RWPE2 (cell line): ENCODE results near the gene ZNF740.

Experiments
- ATAC-seq: fragments of 200-7000 bp; cut with Tn5 transposase; 3 replicates; pipeline ENCODE4 v1.9.1; 2021; ENCODE audit warnings: low read depth
- DNase-seq: peaks from one replicate; pipeline ENCODE4 v3.0.0-alpha.2; 2020; ENCODE audit warnings: low spot score
- H3K27ac ChIP-seq: fragments of 450-650 bp; 2 replicates; pipeline ENCODE4 v1.5.1; 2017; ENCODE audit warnings: mild to moderate bottlenecking; ENCODE audit not compliant: poor library complexity, severe bottlenecking
- H3K27me3 ChIP-seq: fragments of 250-450 bp; sonication (Bioruptor Pico); 2 replicates; pipeline ENCODE4 v1.5.1; 2021; ENCODE audit warnings: mild to moderate bottlenecking, moderate library complexity; ENCODE audit not compliant: insufficient read depth, poor library complexity, severe bottlenecking
- H3K36me3 ChIP-seq: fragments of 250-450 bp; sonication (Bioruptor Pico); 2 replicates; pipeline ENCODE4 v1.5.1; 2020; ENCODE audit warnings: low read depth, mild to moderate bottlenecking, moderate library complexity
- H3K4me1 ChIP-seq: fragments of 250-450 bp; sonication (Bioruptor Pico); 2 replicates; pipeline ENCODE4 v1.5.1; 2021; ENCODE audit warnings: mild to moderate bottlenecking, moderate library complexity; ENCODE audit not compliant: insufficient read depth, poor library complexity, severe bottlenecking
- H3K4me3 ChIP-seq: fragments of 250-450 bp; sonication (Bioruptor Pico); 2 replicates; pipeline ENCODE4 v1.5.1; 2021; ENCODE audit warnings: mild to moderate bottlenecking, moderate library complexity; ENCODE audit not compliant: severe bottlenecking
- H3K9me3 ChIP-seq: fragments of 250-450 bp; sonication (Bioruptor Pico); 2 replicates; pipeline ENCODE4 v1.5.1; 2021; ENCODE audit warnings: mild to moderate bottlenecking, moderate library complexity; ENCODE audit not compliant: severe bottlenecking
- TF ChIP-seq, protein P1 (sequence below): fragments of 450-650 bp; IDR thresholded peaks from one replicate; pipeline ENCODE4 v1.5.1; 2017; ENCODE audit warnings: mild to moderate bottlenecking, moderate library complexity; ENCODE audit not compliant: poor library complexity, severe bottlenecking

The ZNF740 gene, protein sequence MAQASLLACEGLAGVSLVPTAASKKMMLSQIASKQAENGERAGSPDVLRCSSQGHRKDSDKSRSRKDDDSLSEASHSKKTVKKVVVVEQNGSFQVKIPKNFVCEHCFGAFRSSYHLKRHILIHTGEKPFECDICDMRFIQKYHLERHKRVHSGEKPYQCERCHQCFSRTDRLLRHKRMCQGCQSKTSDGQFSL

GRCh38 chr12:53180220-53180930 is at the start of gene ZNF740, which contains the start of gene CSAD:
Gene ZNF740 (plus strand): TSS chr12:53180722. CDS start chr12:53181984, 1,262 bp downstream.
Gene CSAD (minus strand): TSS chr12:53180925. CDS start chr12:53173470, 7,455 bp downstream.
- peak within 1 kb of the TSS; percentile 78 for H3K27ac ChIP-seq
- H3K27me3 ChIP-seq, result no peaks in the 10 kb centered on the region
- peak; percentile 99 for DNase-seq
- peaks cover 40% of the 10 kb centered on the region for H3K36me3 ChIP-seq
- TF ChIP-seq, protein P1, sequence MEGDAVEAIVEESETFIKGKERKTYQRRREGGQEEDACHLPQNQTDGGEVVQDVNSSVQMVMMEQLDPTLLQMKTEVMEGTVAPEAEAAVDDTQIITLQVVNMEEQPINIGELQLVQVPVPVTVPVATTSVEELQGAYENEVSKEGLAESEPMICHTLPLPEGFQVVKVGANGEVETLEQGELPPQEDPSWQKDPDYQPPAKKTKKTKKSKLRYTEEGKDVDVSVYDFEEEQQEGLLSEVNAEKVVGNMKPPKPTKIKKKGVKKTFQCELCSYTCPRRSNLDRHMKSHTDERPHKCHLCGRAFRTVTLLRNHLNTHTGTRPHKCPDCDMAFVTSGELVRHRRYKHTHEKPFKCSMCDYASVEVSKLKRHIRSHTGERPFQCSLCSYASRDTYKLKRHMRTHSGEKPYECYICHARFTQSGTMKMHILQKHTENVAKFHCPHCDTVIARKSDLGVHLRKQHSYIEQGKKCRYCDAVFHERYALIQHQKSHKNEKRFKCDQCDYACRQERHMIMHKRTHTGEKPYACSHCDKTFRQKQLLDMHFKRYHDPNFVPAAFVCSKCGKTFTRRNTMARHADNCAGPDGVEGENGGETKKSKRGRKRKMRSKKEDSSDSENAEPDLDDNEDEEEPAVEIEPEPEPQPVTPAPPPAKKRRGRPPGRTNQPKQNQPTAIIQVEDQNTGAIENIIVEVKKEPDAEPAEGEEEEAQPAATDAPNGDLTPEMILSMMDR, result no peak
- H3K9me3 ChIP-seq, result no peaks in the 10 kb centered on the region
- H3K4me1 ChIP-seq, result peaks cover 10% of the 10 kb centered on the region
- peak; percentile 94 for ATAC-seq
- H3K4me3 ChIP-seq, result peak within 1 kb of the TSS; percentile 50

- DNase-seq, result no peak
- ATAC-seq, result no peak
- TF ChIP-seq, protein P1, result no peak
- Histone ChIP-seq H3K4me1 (no peaks in the 10 kb centered on the region), H3K27me3 (no peaks in the 10 kb centered on the region), H3K36me3 (no peaks in the 10 kb centered on the region), H3K4me3 (no peak overlapping the region), H3K9me3 (no peaks in the 10 kb centered on the region), H3K27ac (no peak overlapping the region)
Observed at GRCh38 chr12:53131844-53132243, 48.7 kb upstream of the ZNF740 start.

- H3K27me3 ChIP-seq, result no peaks in the 10 kb centered on the region
- H3K36me3 ChIP-seq, result no peaks in the 10 kb centered on the region
- H3K27ac ChIP-seq, result no peak overlapping the region
- DNase-seq, result no peak
- H3K4me1 ChIP-seq, result no peaks in the 10 kb centered on the region
- no peak overlapping the region for H3K4me3 ChIP-seq
- TF ChIP-seq, protein P1, result no peak
- ATAC-seq, result no peak
- no peaks in the 10 kb centered on the region for H3K9me3 ChIP-seq
Observed at GRCh38 chr12:53133722-53134121, 46.8 kb upstream of the ZNF740 start.

DNA sequence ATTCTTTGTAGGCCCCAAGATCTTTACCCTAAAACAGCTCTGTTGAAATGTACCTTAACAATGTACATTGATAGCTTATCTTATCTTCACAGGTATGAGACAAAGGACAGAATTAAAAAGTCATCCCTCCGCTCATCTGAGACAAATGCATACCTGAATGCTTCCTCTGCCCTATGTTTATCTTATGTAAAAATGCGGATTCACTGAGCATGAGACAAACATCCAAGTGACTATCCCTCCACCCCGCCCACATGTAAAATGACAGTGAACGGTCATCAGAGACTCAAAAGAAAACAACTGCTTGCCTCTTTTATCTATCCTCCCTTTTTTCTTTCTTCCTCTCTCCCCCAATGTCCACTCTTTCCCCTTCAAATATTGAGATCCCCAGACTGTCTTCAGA is 37.2 kb upstream of the ZNF740 start:
- no peak overlapping the region for H3K4me3 ChIP-seq
- no peaks in the 10 kb centered on the region for H3K4me1 ChIP-seq
- TF ChIP-seq, protein P1, result no peak
- H3K27ac ChIP-seq, result no peak overlapping the region
- DNase-seq, result no peak
- no peaks in the 10 kb centered on the region for H3K27me3 ChIP-seq
- ATAC-seq, result no peak
- H3K36me3 ChIP-seq, result no peaks in the 10 kb centered on the region
- H3K9me3 ChIP-seq, result no peaks in the 10 kb centered on the region
